Measurements from ENCODE around the gene AK4. TPM values are rescaled to one million over a fixed set of nuclear protein-coding genes. Genes with fewer than 3 reads are reported as not detected.
A peak's percentile ranks its signal among the peaks of the same experiment; 100 is the strongest.
"Not testable (repeated sequence)": the region's sequence is repeated elsewhere in the genome, so short reads cannot be mapped to it uniquely, and the experiment has no call there.

Gene AK4
- polyA plus RNA-seq, result 16.5 TPM
- long read RNA-seq, donor 1, full-length matches to known transcripts, result 15 of 15 reads
- long read RNA-seq, donor 1, partial matches to known transcripts, result 0 of 15 reads
- long read RNA-seq, donor 1, other reads (novel, unspliced or antisense), result 0 of 15 reads
- long read RNA-seq, donor 2, full-length matches to known transcripts, result 15 of 15 reads
- long read RNA-seq, donor 2, partial matches to known transcripts, result 0 of 15 reads
- long read RNA-seq, donor 2, other reads (novel, unspliced or antisense), result 0 of 15 reads
- long read RNA-seq, donor 3, result 0 reads
- long read RNA-seq, donor 4, full-length matches to known transcripts, result 1 of 1 reads
- long read RNA-seq, donor 4, partial matches to known transcripts, result 0 of 1 reads
- long read RNA-seq, donor 4, other reads (novel, unspliced or antisense), result 0 of 1 reads
- long read RNA-seq, donor 5, full-length matches to known transcripts, result 5 of 5 reads
- long read RNA-seq, donor 5, partial matches to known transcripts, result 0 of 5 reads
- long read RNA-seq, donor 5, other reads (novel, unspliced or antisense), result 0 of 5 reads
- long read RNA-seq, donor 6, full-length matches to known transcripts, result 6 of 6 reads
- long read RNA-seq, donor 6, partial matches to known transcripts, result 0 of 6 reads
- long read RNA-seq, donor 6, other reads (novel, unspliced or antisense), result 0 of 6 reads
- long read RNA-seq, donor 7, full-length matches to known transcripts, result 5 of 5 reads
- long read RNA-seq, donor 7, partial matches to known transcripts, result 0 of 5 reads
- long read RNA-seq, donor 7, other reads (novel, unspliced or antisense), result 0 of 5 reads
- long read RNA-seq, donor 8, full-length matches to known transcripts, result 19 of 81 reads
- long read RNA-seq, donor 8, partial matches to known transcripts, result 62 of 81 reads
- long read RNA-seq, donor 8, other reads (novel, unspliced or antisense), result 0 of 81 reads
- long read RNA-seq, donor 9, full-length matches to known transcripts, result 10 of 46 reads
- long read RNA-seq, donor 9, partial matches to known transcripts, result 36 of 46 reads
- long read RNA-seq, donor 9, other reads (novel, unspliced or antisense), result 0 of 46 reads
- long read RNA-seq, donor 10, full-length matches to known transcripts, result 8 of 8 reads
- long read RNA-seq, donor 10, partial matches to known transcripts, result 0 of 8 reads
- long read RNA-seq, donor 10, other reads (novel, unspliced or antisense), result 0 of 8 reads
- long read RNA-seq, donor 11, full-length matches to known transcripts, result 11 of 44 reads
- long read RNA-seq, donor 11, partial matches to known transcripts, result 33 of 44 reads
- long read RNA-seq, donor 11, other reads (novel, unspliced or antisense), result 0 of 44 reads

GRCh38 chr1:65148178-65148547 lies at the start of gene AK4:
TSS of gene AK4 (plus strand) at chr1:65148203. CDS start at chr1:65148408, 205 bp downstream.
- H3K36me3 ChIP-seq (ENCODE audit: control insufficient read depth, insufficient read depth, low read length); H3K4me1 ChIP-seq (ENCODE audit: control insufficient read depth, insufficient read depth, low read length); DNase-seq; H3K9me3 ChIP-seq (ENCODE audit: control insufficient read depth, low read depth, low read length): not testable (repeated sequence)
- peak within 1 kb of the TSS; percentile 55 for H3K27ac ChIP-seq (ENCODE audit: low read length)
- WGBS (ENCODE audit: insufficient coverage, low lambda C conversion rate), result no CpG with 5 or more reads among the region's 33 CpGs
- peaks cover 13% of the 10 kb centered on the region for H3K27me3 ChIP-seq (ENCODE audit: control insufficient read depth, insufficient read depth, low read length)
- H3K4me3 ChIP-seq (ENCODE audit: low read length), result peak within 1 kb of the TSS; percentile 77

GRCh38 chr1:65103807-65104206 lies 44.2 kb upstream of the AK4 start:
- Histone ChIP-seq H3K4me3 (ENCODE audit: low read length) (no peak overlapping the region), H3K27me3 (ENCODE audit: control insufficient read depth, insufficient read depth, low read length) (no peaks in the 10 kb centered on the region), H3K36me3 (ENCODE audit: control insufficient read depth, insufficient read depth, low read length) (no peaks in the 10 kb centered on the region), H3K4me1 (ENCODE audit: control insufficient read depth, insufficient read depth, low read length) (peaks cover 3% of the 10 kb centered on the region), H3K9me3 (ENCODE audit: control insufficient read depth, low read depth, low read length) (peaks cover 11% of the 10 kb centered on the region), H3K27ac (ENCODE audit: low read length) (no peak overlapping the region)
- no peak for DNase-seq
- WGBS (ENCODE audit: insufficient coverage, low lambda C conversion rate), result no CpG with 5 or more reads among the region's 3 CpGs

GRCh38 chr1:65104854-65105534 lies 43.0 kb upstream of the AK4 start:
- no peaks in the 10 kb centered on the region for H3K27me3 ChIP-seq (ENCODE audit: control insufficient read depth, insufficient read depth, low read length)
- no CpG with 5 or more reads among the region's 1 CpG for WGBS (ENCODE audit: insufficient coverage, low lambda C conversion rate)

GRCh38 chr1:65105596-65105995 lies 42.4 kb upstream of the AK4 start:
- WGBS (ENCODE audit: insufficient coverage, low lambda C conversion rate), result no CpG with 5 or more reads among the region's 4 CpGs
- Histone ChIP-seq H3K36me3 (ENCODE audit: control insufficient read depth, insufficient read depth, low read length) (no peaks in the 10 kb centered on the region), H3K4me1 (ENCODE audit: control insufficient read depth, insufficient read depth, low read length) (peaks cover 4% of the 10 kb centered on the region), H3K9me3 (ENCODE audit: control insufficient read depth, low read depth, low read length) (peaks cover 7% of the 10 kb centered on the region), H3K27me3 (ENCODE audit: control insufficient read depth, insufficient read depth, low read length) (no peaks in the 10 kb centered on the region), H3K4me3 (ENCODE audit: low read length) (no peak overlapping the region), H3K27ac (ENCODE audit: low read length) (no peak overlapping the region)
- no peak for DNase-seq

More at GRCh38 chr1:65104854-65105534, 43.0 kb upstream of the AK4 start:
- Histone ChIP-seq H3K4me1 (ENCODE audit: control insufficient read depth, insufficient read depth, low read length) (peaks cover 4% of the 10 kb centered on the region), H3K36me3 (ENCODE audit: control insufficient read depth, insufficient read depth, low read length) (no peaks in the 10 kb centered on the region), H3K9me3 (ENCODE audit: control insufficient read depth, low read depth, low read length) (peaks cover 7% of the 10 kb centered on the region), H3K27ac (ENCODE audit: low read length) (no peak overlapping the region), H3K4me3 (ENCODE audit: low read length) (no peak overlapping the region)
- DNase-seq, result no peak

- Histone ChIP-seq H3K27ac (ENCODE audit: low read length) (peak overlapping the region; percentile 36), H3K9me3 (ENCODE audit: control insufficient read depth, low read depth, low read length) (no peaks in the 10 kb centered on the region), H3K36me3 (ENCODE audit: control insufficient read depth, insufficient read depth, low read length) (no peaks in the 10 kb centered on the region), H3K27me3 (ENCODE audit: control insufficient read depth, insufficient read depth, low read length) (no peaks in the 10 kb centered on the region), H3K4me3 (ENCODE audit: low read length) (no peak overlapping the region), H3K4me1 (ENCODE audit: control insufficient read depth, insufficient read depth, low read length) (peaks cover 4% of the 10 kb centered on the region)
- peak; percentile 58 to 83 for DNase-seq
- WGBS (ENCODE audit: insufficient coverage, low lambda C conversion rate), result 42% methylated on average over 2 of the region's 4 CpGs
These were observed 39.9 kb upstream of the AK4 start for GRCh38 chr1:65108025-65108642.

GRCh38 chr1:65109487-65109886 lies 38.5 kb upstream of the AK4 start:
- Histone ChIP-seq H3K27me3 (ENCODE audit: control insufficient read depth, insufficient read depth, low read length) (no peaks in the 10 kb centered on the region), H3K36me3 (ENCODE audit: control insufficient read depth, insufficient read depth, low read length) (no peaks in the 10 kb centered on the region)

GRCh38 chr1:65112811-65113210 lies 35.2 kb upstream of the AK4 start:
- WGBS (ENCODE audit: insufficient coverage, low lambda C conversion rate), result 93% methylated on average over 2 of the region's 3 CpGs
- Histone ChIP-seq H3K4me1 (ENCODE audit: control insufficient read depth, insufficient read depth, low read length) (peaks cover 6% of the 10 kb centered on the region), H3K9me3 (ENCODE audit: control insufficient read depth, low read depth, low read length) (no peaks in the 10 kb centered on the region), H3K36me3 (ENCODE audit: control insufficient read depth, insufficient read depth, low read length) (no peaks in the 10 kb centered on the region), H3K27me3 (ENCODE audit: control insufficient read depth, insufficient read depth, low read length) (no peaks in the 10 kb centered on the region), H3K27ac (ENCODE audit: low read length) (no peak overlapping the region), H3K4me3 (ENCODE audit: low read length) (no peak overlapping the region)
- DNase-seq, result no peak

More at GRCh38 chr1:65109487-65109886, 38.5 kb upstream of the AK4 start:
- Histone ChIP-seq H3K4me3 (ENCODE audit: low read length) (no peak overlapping the region), H3K9me3 (ENCODE audit: control insufficient read depth, low read depth, low read length) (no peaks in the 10 kb centered on the region), H3K27ac (ENCODE audit: low read length) (no peak overlapping the region), H3K4me1 (ENCODE audit: control insufficient read depth, insufficient read depth, low read length) (peaks cover 6% of the 10 kb centered on the region)
- WGBS (ENCODE audit: insufficient coverage, low lambda C conversion rate), result 80% methylated on average over 1 of the region's 4 CpGs
- DNase-seq, result no peak

- Histone ChIP-seq H3K4me1 (ENCODE audit: control insufficient read depth, insufficient read depth, low read length) (peaks cover 6% of the 10 kb centered on the region), H3K27me3 (ENCODE audit: control insufficient read depth, insufficient read depth, low read length) (no peaks in the 10 kb centered on the region), H3K36me3 (ENCODE audit: control insufficient read depth, insufficient read depth, low read length) (no peaks in the 10 kb centered on the region), H3K4me3 (ENCODE audit: low read length) (no peak overlapping the region), H3K9me3 (ENCODE audit: control insufficient read depth, low read depth, low read length) (no peaks in the 10 kb centered on the region), H3K27ac (ENCODE audit: low read length) (no peak overlapping the region)
- DNase-seq, result no peak
- no CpG with 5 or more reads among the region's 2 CpGs for WGBS (ENCODE audit: insufficient coverage, low lambda C conversion rate)
These were observed 34.7 kb upstream of the AK4 start for GRCh38 chr1:65113298-65113697.

- Histone ChIP-seq H3K9me3 (ENCODE audit: control insufficient read depth, low read depth, low read length) (no peaks in the 10 kb centered on the region), H3K4me1 (ENCODE audit: control insufficient read depth, insufficient read depth, low read length) (peaks cover 2% of the 10 kb centered on the region), H3K27me3 (ENCODE audit: control insufficient read depth, insufficient read depth, low read length) (no peaks in the 10 kb centered on the region), H3K36me3 (ENCODE audit: control insufficient read depth, insufficient read depth, low read length) (no peaks in the 10 kb centered on the region), H3K4me3 (ENCODE audit: low read length) (no peak overlapping the region), H3K27ac (ENCODE audit: low read length) (no peak overlapping the region)
- 60% methylated on average over 2 of the region's 4 CpGs for WGBS (ENCODE audit: insufficient coverage, low lambda C conversion rate)
- DNase-seq, result peak in 1 of 2 donors; percentile 32
These were observed 33.7 kb upstream of the AK4 start for GRCh38 chr1:65114322-65114721.
